HepG2 (cell line): ENCODE measurements around the gene STK39.

Experiments
- JUN ChIP-seq: sonication (generic); formaldehyde crosslinking; IDR thresholded peaks from 2 replicates; pipeline ENCODE4 v1.4.0; 2020; ENCODE audit warnings: mild to moderate bottlenecking, missing genetic modification reagents
- MYNN ChIP-seq: sonication (generic); formaldehyde crosslinking; IDR thresholded peaks from 2 replicates; pipeline ENCODE4 v1.4.0; 2020; ENCODE audit warnings: mild to moderate bottlenecking, low read depth, missing genetic modification reagents
- RAD21 ChIP-seq: fragments of 450-650 bp; formaldehyde crosslinking; IDR thresholded peaks from 2 replicates; pipeline ENCODE4 v1.5.0; 2020; ENCODE audit warnings: mild to moderate bottlenecking
- TRIM24 ChIP-seq: sonication (generic); formaldehyde crosslinking; IDR thresholded peaks from 2 replicates; pipeline ENCODE4 v1.8.0; 2022; ENCODE audit warnings: mild to moderate bottlenecking, missing genetic modification reagents
- ZBTB33 ChIP-seq: sonication (generic); formaldehyde crosslinking; IDR thresholded peaks from 2 replicates; pipeline ENCODE4 v1.4.0; 2020; ENCODE audit warnings: missing genetic modification reagents
- ZKSCAN1 ChIP-seq: fragments of 150-350 bp; IDR thresholded peaks from 2 replicates; pipeline ENCODE4 v1.6.1; 2014; ENCODE audit warnings: low read length
- ZMYM4 ChIP-seq: sonication (generic); formaldehyde crosslinking; IDR thresholded peaks from 2 replicates; pipeline ENCODE4 v1.8.1; 2023; ENCODE audit warnings: mild to moderate bottlenecking, missing genetic modification reagents
- ZNF335 ChIP-seq: sonication (generic); formaldehyde crosslinking; IDR thresholded peaks from 2 replicates; pipeline ENCODE4 v1.4.0; 2020; ENCODE audit warnings: missing genetic modification reagents
- ZNF484 ChIP-seq: sonication (generic); formaldehyde crosslinking; IDR thresholded peaks from 2 replicates; pipeline ENCODE4 v1.5.1; 2020; ENCODE audit warnings: mild to moderate bottlenecking, low read depth, missing genetic modification reagents, borderline replicate concordance
- TF ChIP-seq, protein P1 (sequence below): sonication (generic); formaldehyde crosslinking; IDR thresholded peaks from 2 replicates; pipeline ENCODE4 v1.5.0; 2020; ENCODE audit warnings: mild to moderate bottlenecking, missing genetic modification reagents, moderate library complexity

GRCh38 chr2:167988296-167988695 is 259.1 kb downstream of the STK39 start:
- no peak for TF ChIP-seq ZMYM4
- no peak for TF ChIP-seq JUN
- TF ChIP-seq, protein P1, sequence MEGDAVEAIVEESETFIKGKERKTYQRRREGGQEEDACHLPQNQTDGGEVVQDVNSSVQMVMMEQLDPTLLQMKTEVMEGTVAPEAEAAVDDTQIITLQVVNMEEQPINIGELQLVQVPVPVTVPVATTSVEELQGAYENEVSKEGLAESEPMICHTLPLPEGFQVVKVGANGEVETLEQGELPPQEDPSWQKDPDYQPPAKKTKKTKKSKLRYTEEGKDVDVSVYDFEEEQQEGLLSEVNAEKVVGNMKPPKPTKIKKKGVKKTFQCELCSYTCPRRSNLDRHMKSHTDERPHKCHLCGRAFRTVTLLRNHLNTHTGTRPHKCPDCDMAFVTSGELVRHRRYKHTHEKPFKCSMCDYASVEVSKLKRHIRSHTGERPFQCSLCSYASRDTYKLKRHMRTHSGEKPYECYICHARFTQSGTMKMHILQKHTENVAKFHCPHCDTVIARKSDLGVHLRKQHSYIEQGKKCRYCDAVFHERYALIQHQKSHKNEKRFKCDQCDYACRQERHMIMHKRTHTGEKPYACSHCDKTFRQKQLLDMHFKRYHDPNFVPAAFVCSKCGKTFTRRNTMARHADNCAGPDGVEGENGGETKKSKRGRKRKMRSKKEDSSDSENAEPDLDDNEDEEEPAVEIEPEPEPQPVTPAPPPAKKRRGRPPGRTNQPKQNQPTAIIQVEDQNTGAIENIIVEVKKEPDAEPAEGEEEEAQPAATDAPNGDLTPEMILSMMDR = no peak
- no peak for TF ChIP-seq RAD21 (CRISPR knock-in tag)
- TF ChIP-seq ZBTB33 (CRISPR knock-in tag) = no peak
- TF ChIP-seq ZNF484 = no peak
- no peak for TF ChIP-seq MYNN (CRISPR knock-in tag)
- TF ChIP-seq ZNF335 (CRISPR knock-in tag) = no peak
- no peak for TF ChIP-seq ZKSCAN1
- no peak for TF ChIP-seq TRIM24 (CRISPR knock-in tag)
